Measurements from ENCODE around the gene RAB5IF. TPM values are rescaled to one million over a fixed set of nuclear protein-coding genes. Genes with fewer than 3 reads are reported as not detected.

The RAB5IF gene
- total and polyA plus RNA-seq, 9 of the 15 experiments (the other 6 are each of a cell fraction or from before 2014, with no cell fraction given) = 26.5 to 198 (median 134) TPM

GRCh38 chr20:36605399-36606157 is at the start of gene RAB5IF (continued):
- TF ChIP-seq AFF4 (CRISPR knock-in tag; IDR thresholded peaks at IDR 0.05) (peak; percentile 81; the same call in 1 of the 2 replicates), EHMT2 (IDR thresholded peaks at IDR 0.05) (no peak), ZNF785 (CRISPR knock-in tag; IDR thresholded peaks at IDR 0.05) (no peak), DMBX1 (CRISPR knock-in tag; IDR thresholded peaks at IDR 0.05; ENCODE audit: borderline replicate concordance) (no peak), MLLT1 (IDR thresholded peaks at IDR 0.05) (no peak; a peak in 1 of 4 replicates), SIX5 (IDR thresholded peaks at IDR 0.05; ENCODE audit: borderline replicate concordance in 1 of 2, insufficient read depth in 1 of 2, low read depth in 1 of 2, low read length in 2 of 2) (no peak), NBN (IDR thresholded peaks at IDR 0.05; ENCODE audit: low read depth) (peak; percentile 80), YY1 (IDR thresholded peaks at IDR 0.05; ENCODE audit: borderline replicate concordance in 1 of 3, control insufficient read depth in 1 of 3, extremely low read depth in 1 of 3, insufficient read depth in 3 of 3, insufficient read length in 1 of 3, insufficient replicate concordance in 2 of 3, low read depth in 1 of 3, low read length in 2 of 3) (peak in 2 of 3 experiments; percentile 67 to 74), HIVEP1 (CRISPR knock-in tag; IDR thresholded peaks at IDR 0.05) (no peak), STAT5A (IDR thresholded peaks at IDR 0.05; ENCODE audit: borderline replicate concordance, low read length) (no peak), ZMIZ1 (IDR thresholded peaks at IDR 0.05; ENCODE audit: low read depth in 2 of 2, low read length in 2 of 2) (no peak; a peak in 1 of 4 replicates), MAFK (IDR thresholded peaks at IDR 0.05; ENCODE audit: low read length) (peak; percentile 41; the same call in 1 of the 2 replicates), ZNF324 (CRISPR knock-in tag; IDR thresholded peaks at IDR 0.05) (no peak), MTA1 (IDR thresholded peaks at IDR 0.05; ENCODE audit: borderline replicate concordance) (peak; percentile 82; the same call in 1 of the 2 replicates), ZNF780A (CRISPR knock-in tag; IDR thresholded peaks at IDR 0.05) (no peak), HDAC6 (IDR thresholded peaks at IDR 0.05; ENCODE audit: low read depth, low read length) (no peak), NR3C1 (CRISPR knock-in tag; IDR thresholded peaks at IDR 0.05) (no peak), SOX6 (IDR thresholded peaks at IDR 0.05) (peak; percentile 27; the same call in 1 of the 2 replicates), E2F3 (CRISPR knock-in tag; IDR thresholded peaks at IDR 0.05) (no peak; the same call in 1 of the 2 replicates)

Data from K562 (cell line).